Bronchial epithelial cell (primary cell): ENCODE measurements around the gene LSM6. TPM values are rescaled to one million over a fixed set of nuclear protein-coding genes. Genes with fewer than 3 reads are reported as not detected.

Experiments
- DNase-seq: peaks from one replicate; pipeline ENCODE4 v3.0.0-alpha.2; 2010; ENCODE audit warnings: low read depth
- FAIRE-seq: peaks from 2 replicates; lab custom pipeline; 2011; peaks lifted over from hg19 to GRCh38; lab: Jason Lieb, UNC
- H3K27me3 ChIP-seq: 2 replicates; pipeline ENCODE4 v1.5.1; 2011; ENCODE audit warnings: low read length; ENCODE audit not compliant: control insufficient read depth, insufficient read depth
- H3K36me3 ChIP-seq: 2 replicates; pipeline ENCODE4 v1.5.1; 2011; ENCODE audit warnings: low read length; ENCODE audit not compliant: control insufficient read depth, insufficient read depth
- H3K4me3 ChIP-seq: 2 replicates; pipeline ENCODE4 v1.5.1; 2011; ENCODE audit warnings: mild to moderate bottlenecking, low read depth, low read length, control low read depth
- total RNA-seq: library from RNA; depleted of rRNA; stranded (reverse); fragments of >200 nt; gene quantifications from 2 replicates; pipeline ENCODE4 v1.2.1, GENCODE V29; 2014
- TF ChIP-seq, protein P1 (sequence below): IDR thresholded peaks from 2 replicates; pipeline ENCODE4 v1.5.1; 2011; ENCODE audit warnings: mild to moderate bottlenecking, moderate library complexity, low read length, control low read depth, inconsistent platforms; ENCODE audit not compliant: insufficient read depth, severe bottlenecking

The LSM6 gene
- total RNA-seq, 1 donor from 2014 or later: 26.3 TPM

DNA sequence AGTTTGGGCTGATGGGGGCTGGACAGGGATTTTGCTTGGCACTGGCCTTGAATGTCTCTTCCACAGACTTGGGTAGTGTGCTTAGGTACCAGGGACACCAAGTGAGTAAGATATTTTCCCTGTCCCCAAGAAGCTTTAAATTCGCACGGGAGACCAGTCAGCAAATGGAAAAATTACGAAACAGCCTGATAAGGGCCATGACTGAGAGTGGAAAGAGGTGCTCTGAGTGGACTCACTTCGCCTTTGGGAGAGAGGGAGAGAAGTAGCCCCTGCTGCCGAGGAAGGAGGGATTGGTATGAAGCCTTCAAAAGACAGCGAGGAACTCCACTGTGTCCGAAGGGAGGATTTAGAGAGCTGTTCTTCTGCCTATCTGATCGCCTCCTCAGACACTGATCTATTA is 2.6 kb downstream of the LSM6 start:
- DNase-seq (no peak), FAIRE-seq (peak; percentile 43)
- Histone ChIP-seq H3K4me3 (no peak overlapping the region), H3K36me3 (peaks cover 2% of the 10 kb centered on the region), H3K27me3 (no peaks in the 10 kb centered on the region)
- TF ChIP-seq, protein P1, sequence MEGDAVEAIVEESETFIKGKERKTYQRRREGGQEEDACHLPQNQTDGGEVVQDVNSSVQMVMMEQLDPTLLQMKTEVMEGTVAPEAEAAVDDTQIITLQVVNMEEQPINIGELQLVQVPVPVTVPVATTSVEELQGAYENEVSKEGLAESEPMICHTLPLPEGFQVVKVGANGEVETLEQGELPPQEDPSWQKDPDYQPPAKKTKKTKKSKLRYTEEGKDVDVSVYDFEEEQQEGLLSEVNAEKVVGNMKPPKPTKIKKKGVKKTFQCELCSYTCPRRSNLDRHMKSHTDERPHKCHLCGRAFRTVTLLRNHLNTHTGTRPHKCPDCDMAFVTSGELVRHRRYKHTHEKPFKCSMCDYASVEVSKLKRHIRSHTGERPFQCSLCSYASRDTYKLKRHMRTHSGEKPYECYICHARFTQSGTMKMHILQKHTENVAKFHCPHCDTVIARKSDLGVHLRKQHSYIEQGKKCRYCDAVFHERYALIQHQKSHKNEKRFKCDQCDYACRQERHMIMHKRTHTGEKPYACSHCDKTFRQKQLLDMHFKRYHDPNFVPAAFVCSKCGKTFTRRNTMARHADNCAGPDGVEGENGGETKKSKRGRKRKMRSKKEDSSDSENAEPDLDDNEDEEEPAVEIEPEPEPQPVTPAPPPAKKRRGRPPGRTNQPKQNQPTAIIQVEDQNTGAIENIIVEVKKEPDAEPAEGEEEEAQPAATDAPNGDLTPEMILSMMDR: no peak

GRCh38 chr4:146179784-146180370 is 4.4 kb downstream of the LSM6 start:
- no peak overlapping the region for H3K4me3 ChIP-seq
- DNase-seq (no peak), FAIRE-seq (no peak)
- TF ChIP-seq, protein P1: no peak
- H3K36me3 ChIP-seq: peaks cover 4% of the 10 kb centered on the region
- no peaks in the 10 kb centered on the region for H3K27me3 ChIP-seq

DNA sequence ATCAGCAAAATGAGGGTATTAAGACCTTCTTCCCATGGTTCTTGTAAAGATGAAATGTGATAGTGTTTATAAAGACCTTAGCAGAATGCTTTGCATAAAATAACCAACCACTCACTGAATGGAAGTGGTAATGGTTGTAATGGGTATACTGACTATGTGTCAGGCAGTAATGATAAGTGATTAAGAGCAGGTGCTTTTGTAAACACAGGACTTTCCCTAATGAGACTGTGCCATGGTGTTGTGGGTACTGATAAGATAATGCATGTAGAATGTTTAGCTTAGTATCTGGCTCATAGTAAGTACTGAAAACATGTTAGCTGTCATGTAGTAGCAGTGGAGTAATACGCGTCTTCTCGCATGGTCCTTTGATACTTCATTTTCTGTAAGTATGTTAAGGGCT is 6.9 kb downstream of the LSM6 start:
- no peak for FAIRE-seq
- Histone ChIP-seq H3K27me3 (no peaks in the 10 kb centered on the region), H3K36me3 (peaks cover 4% of the 10 kb centered on the region), H3K4me3 (no peak overlapping the region)
- TF ChIP-seq, protein P1: no peak
- no peak for DNase-seq

DNA sequence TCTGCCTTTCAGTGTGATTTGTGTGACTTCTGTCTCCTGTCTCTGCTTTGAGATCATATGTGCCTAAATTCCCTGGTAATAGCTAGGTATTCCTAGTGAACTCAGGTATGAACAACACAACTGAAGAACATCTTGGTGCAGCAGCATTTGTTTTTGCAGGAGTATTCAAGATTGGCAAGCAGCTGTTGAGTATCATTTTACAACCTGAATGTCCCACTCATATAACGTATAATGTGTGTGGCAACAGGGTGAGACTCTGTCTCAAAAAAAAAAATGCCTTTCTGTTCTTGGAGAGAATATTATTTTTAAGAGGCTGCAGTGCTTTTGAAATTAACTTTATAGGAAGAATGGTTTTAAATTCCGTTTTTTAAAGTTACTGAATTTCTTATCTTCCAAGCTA is 7.7 kb downstream of the LSM6 start:
- DNase-seq (no peak), FAIRE-seq (no peak)
- H3K36me3 ChIP-seq: peaks cover 3% of the 10 kb centered on the region
- no peaks in the 10 kb centered on the region for H3K27me3 ChIP-seq
- TF ChIP-seq, protein P1: no peak
- no peak overlapping the region for H3K4me3 ChIP-seq

- TF ChIP-seq, protein P1: no peak
- Histone ChIP-seq H3K36me3 (peaks cover 7% of the 10 kb centered on the region), H3K4me3 (no peak overlapping the region), H3K27me3 (no peaks in the 10 kb centered on the region)
- DNase-seq: no peak
- no peak for FAIRE-seq
These were observed 10.5 kb downstream of the LSM6 start for GRCh38 chr4:146186041-146186440.

GRCh38 chr4:146186596-146186995 is 11.1 kb downstream of the LSM6 start:
- H3K27me3 ChIP-seq: no peaks in the 10 kb centered on the region
- H3K4me3 ChIP-seq: no peak overlapping the region
- peaks cover 7% of the 10 kb centered on the region for H3K36me3 ChIP-seq
- TF ChIP-seq, protein P1: no peak
- DNase-seq (no peak), FAIRE-seq (no peak)
